ENCODE measurements around the gene WDR4. TPM values are rescaled to one million over a fixed set of nuclear protein-coding genes. Genes with fewer than 3 reads are reported as not detected.

Gene WDR4
- total and polyA plus RNA-seq, 9 of the 15 experiments (the other 6 are each of a cell fraction or from before 2014, with no cell fraction given): 5.4 to 95.4 (median 32.1) TPM

DNA sequence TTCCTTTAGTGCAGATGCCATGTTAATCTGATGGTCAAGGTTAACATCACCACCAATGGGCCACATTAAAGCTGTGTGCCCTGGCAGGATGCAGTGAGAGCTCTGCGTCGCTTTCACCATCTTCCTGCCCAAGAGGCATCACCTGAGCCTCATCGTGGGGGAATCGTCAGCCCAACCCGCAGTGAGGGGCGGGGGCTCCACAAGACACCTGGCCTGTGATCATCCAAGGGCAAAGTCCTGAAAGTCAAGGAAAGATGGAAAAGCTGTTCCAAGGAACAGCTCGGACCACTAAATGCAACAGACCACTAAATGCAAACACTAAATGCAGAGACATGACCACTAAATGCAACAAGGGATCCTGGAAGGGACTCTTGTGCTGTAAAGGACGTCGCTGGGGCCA is 49.9 kb downstream of the WDR4 start (continued):
- TF ChIP-seq, protein P1, sequence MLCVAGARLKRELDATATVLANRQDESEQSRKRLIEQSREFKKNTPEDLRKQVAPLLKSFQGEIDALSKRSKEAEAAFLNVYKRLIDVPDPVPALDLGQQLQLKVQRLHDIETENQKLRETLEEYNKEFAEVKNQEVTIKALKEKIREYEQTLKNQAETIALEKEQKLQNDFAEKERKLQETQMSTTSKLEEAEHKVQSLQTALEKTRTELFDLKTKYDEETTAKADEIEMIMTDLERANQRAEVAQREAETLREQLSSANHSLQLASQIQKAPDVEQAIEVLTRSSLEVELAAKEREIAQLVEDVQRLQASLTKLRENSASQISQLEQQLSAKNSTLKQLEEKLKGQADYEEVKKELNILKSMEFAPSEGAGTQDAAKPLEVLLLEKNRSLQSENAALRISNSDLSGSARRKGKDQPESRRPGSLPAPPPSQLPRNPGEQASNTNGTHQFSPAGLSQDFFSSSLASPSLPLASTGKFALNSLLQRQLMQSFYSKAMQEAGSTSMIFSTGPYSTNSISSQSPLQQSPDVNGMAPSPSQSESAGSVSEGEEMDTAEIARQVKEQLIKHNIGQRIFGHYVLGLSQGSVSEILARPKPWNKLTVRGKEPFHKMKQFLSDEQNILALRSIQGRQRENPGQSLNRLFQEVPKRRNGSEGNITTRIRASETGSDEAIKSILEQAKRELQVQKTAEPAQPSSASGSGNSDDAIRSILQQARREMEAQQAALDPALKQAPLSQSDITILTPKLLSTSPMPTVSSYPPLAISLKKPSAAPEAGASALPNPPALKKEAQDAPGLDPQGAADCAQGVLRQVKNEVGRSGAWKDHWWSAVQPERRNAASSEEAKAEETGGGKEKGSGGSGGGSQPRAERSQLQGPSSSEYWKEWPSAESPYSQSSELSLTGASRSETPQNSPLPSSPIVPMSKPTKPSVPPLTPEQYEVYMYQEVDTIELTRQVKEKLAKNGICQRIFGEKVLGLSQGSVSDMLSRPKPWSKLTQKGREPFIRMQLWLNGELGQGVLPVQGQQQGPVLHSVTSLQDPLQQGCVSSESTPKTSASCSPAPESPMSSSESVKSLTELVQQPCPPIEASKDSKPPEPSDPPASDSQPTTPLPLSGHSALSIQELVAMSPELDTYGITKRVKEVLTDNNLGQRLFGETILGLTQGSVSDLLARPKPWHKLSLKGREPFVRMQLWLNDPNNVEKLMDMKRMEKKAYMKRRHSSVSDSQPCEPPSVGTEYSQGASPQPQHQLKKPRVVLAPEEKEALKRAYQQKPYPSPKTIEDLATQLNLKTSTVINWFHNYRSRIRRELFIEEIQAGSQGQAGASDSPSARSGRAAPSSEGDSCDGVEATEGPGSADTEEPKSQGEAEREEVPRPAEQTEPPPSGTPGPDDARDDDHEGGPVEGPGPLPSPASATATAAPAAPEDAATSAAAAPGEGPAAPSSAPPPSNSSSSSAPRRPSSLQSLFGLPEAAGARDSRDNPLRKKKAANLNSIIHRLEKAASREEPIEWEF (CRISPR knock-in tag; IDR thresholded peaks at IDR 0.05): no peak
- TF ChIP-seq JUND (IDR thresholded peaks at IDR 0.05; ENCODE audit: borderline replicate concordance, low read depth, low read length): no peak
- no peak for TF ChIP-seq JUND (tag; IDR thresholded peaks at IDR 0.05; ENCODE audit: borderline replicate concordance, low read depth, low read length)
- TF ChIP-seq, protein P2, sequence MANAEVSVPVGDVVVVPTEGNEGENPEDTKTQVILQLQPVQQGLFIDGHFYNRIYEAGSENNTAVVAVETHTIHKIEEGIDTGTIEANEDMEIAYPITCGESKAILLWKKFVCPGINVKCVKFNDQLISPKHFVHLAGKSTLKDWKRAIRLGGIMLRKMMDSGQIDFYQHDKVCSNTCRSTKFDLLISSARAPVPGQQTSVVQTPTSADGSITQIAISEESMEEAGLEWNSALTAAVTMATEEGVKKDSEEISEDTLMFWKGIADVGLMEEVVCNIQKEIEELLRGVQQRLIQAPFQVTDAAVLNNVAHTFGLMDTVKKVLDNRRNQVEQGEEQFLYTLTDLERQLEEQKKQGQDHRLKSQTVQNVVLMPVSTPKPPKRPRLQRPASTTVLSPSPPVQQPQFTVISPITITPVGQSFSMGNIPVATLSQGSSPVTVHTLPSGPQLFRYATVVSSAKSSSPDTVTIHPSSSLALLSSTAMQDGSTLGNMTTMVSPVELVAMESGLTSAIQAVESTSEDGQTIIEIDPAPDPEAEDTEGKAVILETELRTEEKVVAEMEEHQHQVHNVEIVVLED (CRISPR knock-in tag; IDR thresholded peaks at IDR 0.05): no peak
- TF ChIP-seq POLR2G (IDR thresholded peaks at IDR 0.05; ENCODE audit: low read depth, low read length): no peak
- TF ChIP-seq HCFC1 (IDR thresholded peaks at IDR 0.05; ENCODE audit: low read depth, low read length): no peak
- TF ChIP-seq MTA3 (IDR thresholded peaks at IDR 0.05; ENCODE audit: borderline replicate concordance): no peak
